CD4-positive, alpha-beta T cell treated with Interleukin-15 for 1 hour (primary cell): ENCODE data around the gene TIMELESS.
"Not testable (repeated sequence)": the region's sequence is repeated elsewhere in the genome, so short reads cannot be mapped to it uniquely, and the experiment has no call there.

ENCODE experiments used
- DNase-seq: peaks from one replicate; pipeline ENCODE4 v3.0.0-alpha.2; 2020

TIMELESS gene

DNA sequence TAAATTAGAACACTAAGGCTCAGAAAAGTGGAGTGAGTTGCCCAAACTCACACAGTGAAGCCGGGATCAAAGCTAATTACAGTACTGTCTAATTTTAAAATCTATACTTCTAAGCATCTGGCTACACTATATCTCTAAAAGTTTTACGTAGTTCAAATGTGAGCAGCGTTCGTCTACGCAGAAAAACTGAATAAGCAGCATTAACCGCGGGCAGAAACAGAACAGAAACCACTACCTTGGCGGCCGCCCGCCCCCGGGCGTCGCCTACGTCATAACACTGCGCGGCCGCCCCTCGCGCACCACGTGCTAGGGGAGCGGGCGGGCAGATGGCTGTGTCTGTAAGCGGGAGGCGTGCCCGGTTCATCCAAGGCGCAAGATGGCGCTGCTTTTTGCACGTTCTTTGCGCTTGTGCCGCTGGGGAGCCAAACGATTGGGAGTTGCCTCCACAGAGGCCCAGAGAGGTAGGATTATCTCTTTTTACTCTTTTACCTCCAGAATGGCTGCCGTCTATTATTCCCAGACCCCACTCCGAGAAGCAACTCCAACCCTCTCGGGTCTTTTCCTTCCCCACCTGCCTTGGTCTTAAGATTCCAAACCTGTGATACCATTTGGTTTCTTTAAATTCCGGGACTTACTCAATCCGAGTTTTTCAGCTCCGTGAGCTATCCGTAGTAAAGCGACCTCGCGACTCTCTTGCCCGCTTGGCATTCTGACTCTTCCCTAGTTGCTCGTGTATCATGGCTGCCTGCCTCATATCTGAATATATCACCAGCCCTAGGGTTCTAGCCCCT is 19.2 kb upstream of the TIMELESS start, which contains the start of gene SPRYD4:
Gene SPRYD4, plus strand, starts transcription at position 363 of the 791 bp plus-strand sequence. Its CDS starts 14 bp downstream, at position 377.
- DNase-seq = peak; percentile 95

DNA sequence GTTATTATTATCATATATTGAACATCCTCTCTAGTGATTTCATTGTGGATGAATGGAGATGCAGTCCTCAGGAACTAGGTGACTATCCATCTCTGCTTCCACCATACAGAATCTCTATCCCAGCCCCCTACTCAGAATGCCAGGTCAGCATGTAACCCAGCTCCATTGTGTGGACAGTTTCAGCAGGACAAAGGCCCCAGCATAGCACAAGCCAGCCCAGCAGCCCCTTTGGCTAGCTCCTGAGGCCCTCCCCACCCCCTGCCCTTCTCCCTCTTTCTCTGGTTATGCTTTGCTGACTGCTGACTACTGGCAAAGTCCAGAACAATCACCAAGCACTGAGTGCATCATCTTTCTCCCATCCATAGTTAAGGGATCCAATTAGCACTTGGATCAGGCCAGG is 13.3 kb upstream of the TIMELESS start:
- no peak for DNase-seq

DNA sequence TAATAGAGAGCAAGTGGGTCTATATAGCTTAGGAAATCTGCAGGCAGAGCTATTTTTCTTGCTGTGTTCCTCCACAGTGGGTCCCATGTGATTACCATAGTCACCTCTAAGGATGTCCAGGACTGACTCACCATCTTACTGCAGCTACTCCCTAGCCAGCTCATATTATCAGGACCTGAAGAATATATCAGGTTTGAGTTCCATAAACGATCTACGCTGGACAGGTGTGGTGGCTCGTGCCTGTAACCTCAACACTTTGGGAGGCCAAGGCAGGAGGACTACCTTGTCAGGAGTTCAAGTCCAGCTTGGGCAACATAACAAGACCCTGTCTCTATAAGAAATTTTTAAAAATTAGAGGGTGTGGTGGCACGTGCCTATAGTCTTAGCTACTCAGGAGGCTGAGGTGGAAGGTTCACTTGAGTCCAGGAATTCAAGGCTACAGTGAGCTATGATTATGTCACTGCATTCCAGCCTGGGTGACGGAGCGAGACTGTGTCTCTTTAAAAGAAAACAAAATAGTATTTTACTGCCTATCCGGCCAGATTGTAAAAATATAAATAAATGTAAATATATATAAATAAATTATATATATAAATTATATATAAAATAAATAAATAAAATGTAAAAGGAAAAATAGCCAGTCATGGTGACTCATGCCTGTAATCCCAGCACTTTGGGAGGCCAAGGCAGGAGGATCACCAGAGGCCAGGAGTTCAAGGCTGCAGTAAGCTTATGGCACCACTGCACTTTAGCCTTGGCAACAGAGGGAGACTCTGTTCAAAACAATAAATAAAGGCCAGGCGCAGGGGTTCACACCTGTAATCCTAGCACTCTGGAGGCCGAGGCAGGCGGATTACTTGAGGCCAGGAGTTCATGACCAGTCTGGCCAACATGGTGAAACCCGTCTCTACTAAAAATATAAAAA is 12.3 kb upstream of the TIMELESS start:
- DNase-seq = no peak

DNA sequence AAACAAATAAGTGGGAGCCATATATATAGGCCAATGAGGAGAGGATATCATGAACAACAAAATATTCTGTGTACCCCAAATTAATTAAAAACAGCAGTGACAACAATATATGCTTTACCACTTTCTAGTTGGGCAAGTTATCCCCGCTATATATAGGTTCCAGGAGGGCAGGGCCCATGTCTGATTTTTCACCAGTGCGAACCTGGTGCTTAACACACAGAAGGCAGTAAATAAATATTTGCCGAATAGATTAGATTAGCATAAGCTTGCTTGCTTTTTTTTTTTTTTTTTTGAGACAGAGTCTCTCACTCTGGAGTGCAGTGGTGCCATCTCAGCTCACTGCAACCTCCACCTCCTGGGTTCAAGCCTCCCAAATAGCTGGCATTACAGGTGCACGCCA is 8.6 kb upstream of the TIMELESS start:
- DNase-seq = no peak

DNA sequence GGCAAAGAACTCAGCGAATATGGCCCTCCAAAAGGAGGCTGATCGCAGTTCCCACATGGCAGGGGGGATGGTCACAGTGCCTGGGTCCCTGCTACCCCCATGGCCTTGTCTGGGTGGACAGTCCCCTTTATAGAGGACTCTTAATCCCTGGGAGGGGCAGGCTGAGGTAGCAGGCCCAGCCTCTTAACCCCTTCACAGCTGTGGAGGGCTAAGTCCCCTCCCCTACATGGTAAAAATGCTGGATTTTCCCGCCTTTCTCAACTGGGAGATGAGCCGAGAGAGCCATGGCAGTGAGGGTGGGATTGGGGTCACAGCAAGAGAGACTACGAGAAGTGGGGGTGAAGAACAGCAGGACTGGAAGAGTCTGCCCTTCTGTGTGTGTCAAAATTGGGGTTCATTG is 5.3 kb upstream of the TIMELESS start, which contains the start of gene MIP:
Gene MIP, minus strand, starts transcription at position 101 of the 400 bp plus-strand sequence. Its CDS starts 44 bp downstream, at position 57.
- DNase-seq = no peak

DNA sequence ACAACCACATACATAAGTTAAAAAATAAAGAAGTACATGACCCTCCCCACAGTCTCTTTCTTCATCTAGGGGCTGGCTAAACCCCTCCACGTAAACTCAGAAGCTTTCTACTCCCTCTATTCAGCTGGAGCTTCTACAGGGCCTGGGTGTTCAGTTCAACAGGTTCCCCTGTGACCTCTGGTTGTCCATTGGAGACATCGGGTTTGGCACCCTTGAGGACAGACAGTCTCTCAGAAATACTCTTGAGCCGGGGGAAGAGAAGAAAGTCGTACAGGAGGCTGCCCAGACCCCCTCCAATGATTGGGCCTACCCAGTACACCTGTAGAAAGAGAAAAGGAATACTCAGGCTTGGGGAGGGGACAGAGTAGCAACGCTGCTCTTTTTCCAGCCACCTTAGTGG is 1.9 kb upstream of the TIMELESS start:
- DNase-seq = no peak

DNA sequence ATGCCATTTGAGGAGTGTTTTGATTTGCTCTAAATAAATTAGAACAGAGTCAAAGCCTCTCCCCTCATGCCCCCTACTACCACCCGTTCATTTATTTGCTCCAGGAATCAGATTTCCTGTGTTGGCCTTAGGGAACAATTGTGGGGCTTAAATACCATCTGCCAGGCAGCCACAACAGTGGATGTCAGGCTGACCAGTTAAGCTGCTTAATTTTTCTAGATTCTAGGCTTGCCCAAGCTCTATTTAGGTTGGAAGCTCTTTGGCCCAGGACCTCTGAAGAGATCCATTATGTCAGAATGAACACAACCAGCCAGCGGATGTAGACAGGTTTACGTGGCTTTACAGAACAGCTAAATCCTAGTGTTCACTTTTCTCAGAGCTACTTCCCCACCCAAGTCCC is 1.0 kb upstream of the TIMELESS start:
- DNase-seq = no peak

DNA sequence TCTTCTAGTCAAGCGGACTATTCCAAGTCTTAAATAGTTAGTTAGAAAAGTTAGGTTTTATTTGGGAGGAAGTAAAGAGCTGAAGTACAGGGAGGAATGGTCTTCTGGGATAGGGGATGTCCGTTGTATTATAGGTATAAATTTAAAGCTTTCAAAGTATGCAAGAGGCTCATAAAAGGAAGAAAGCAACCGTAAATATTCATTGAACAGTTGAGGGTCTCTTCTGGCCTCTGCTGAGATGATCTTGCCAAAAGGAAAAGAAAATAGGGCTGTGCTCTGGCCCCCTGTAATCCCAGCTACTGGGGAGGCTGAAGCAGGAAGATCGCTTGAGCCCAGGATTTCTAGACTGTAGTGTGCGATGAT is 377 bp upstream of the TIMELESS start:
- DNase-seq = no peak

DNA sequence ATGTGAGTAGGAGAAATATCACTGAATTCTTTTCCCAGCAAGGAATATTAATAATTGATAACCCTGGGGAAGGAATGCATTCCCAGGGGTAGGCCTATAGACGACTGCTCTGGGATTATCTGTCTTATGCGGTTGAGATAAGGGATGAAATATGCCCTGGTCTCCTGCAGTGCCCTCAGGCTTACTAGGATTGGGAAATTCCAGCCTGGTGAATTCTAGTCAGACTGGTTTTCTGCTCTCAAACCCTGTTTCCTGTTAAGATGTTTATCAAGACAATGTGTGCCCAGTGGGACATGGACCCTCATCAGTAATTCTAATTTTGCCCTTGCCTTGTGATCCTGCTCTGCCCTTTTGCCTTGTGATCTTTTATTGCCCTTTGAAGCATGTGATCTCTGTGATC is 6.0 kb downstream of the TIMELESS start:
- not testable (repeated sequence) for DNase-seq

DNA sequence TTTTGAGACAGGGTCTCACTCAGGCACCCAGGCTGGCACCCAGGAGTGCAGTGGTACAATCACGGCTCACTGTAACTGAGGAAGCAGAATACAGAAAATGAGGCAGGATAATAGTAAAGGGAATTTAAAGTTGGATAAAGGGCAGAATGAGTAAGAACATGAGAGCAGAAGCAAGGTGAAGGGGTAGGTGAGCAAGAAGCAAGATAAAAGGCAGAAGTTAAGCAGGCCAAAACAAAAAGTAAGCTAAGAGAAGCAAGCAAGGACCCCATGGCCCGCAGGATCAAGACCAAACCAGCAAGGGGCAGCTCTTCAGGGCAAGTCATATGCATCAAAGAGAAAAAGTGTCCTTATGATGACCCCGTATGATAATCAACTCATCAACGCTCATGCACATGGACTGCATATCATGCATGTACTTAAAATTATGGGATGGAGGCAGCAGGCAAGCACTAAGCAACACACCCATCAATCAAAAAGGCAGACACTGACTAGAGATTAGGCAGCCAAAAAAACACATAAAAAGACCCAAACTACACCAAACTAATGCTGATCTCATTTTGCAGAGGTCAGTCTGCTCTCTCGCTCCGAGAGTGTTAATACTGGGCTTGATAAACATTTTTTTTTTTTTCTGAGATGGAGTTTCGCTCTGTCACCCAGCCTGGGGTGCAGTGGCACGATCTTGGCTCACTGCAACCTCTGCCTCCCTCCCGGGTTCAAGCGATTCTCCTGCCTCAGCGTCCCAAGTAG is 11.6 kb downstream of the TIMELESS start:
- DNase-seq = no peak

DNA sequence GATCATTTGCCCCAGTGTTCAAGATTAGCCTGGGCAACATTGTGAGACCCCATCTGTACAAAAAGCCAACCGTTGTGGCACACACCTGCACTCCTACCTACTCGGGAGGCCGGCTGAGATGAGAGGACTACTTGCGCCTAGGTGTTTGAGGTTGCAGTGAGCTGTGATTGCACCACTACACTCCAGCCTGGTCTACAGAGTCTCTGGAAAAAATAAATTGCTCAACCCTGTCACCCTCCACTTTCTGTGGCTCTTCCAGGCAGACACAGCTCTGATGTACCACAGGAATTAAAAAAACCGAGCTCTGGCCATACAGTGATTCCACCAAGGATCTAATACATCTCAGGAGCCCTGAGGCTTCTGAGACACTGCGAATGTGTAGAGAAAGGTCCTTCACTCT is 14.4 kb downstream of the TIMELESS start:
- no peak for DNase-seq

DNA sequence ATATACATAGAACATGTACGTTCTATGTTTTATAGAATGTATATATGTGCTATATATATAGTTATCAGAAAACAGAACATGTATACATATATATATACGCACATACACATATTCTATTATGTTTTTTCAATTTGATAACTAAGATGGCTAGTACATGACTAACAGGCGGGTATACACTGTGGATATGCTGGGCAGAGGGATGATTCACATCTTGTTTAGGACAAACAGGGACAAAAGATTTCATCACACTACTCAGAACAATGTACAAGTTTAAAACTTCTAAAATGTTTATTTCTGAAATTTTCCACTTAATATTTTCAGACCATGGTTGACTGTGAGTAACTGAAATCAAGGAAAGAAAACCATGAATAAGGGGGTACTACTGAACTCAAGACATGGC is 17.4 kb downstream of the TIMELESS start:
- DNase-seq = no peak

DNA sequence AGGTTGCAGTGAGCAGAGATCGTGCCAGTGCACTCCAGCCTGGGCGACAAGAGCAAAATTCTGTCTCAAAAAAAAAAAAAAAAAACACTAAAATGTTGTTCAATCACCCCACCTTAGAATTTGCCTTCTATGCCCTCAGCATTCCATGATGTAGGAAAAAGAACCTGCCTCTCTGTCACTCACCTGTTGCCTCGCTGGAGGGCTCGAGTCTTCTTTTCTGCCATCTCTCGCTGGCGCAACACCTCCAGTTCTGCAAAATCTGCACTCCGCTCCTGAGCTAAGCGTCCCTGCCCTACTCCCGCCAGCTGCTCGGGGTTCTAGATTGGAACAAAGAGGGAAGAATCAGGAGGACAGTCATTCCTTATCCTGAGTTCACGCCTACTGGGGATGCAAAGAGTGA is 17.9 kb downstream of the TIMELESS start:
- DNase-seq = no peak

DNA sequence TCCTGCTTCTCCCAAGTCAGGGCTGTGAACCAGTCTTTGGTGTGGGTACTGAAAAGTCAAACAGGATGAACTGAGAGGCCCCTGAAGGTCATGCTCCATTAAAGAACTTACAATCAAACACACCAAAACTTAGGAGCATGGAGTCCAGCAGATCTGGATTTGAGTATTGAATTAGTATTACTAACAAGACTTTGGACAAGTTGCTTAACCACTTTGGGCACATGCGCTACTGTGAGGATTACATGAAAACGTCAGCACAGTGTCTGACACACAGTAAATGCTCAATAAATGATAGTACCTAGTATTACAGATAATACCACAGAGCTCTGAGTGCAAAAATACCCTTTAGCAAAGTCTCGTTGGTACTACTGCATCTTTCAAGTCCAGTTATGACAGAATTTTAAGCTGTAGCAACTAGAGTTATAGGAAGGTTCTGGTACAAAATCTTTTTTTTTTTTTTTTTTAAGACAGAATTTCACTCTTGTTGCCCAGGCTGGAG is 23.2 kb downstream of the TIMELESS start:
- no peak for DNase-seq

DNA sequence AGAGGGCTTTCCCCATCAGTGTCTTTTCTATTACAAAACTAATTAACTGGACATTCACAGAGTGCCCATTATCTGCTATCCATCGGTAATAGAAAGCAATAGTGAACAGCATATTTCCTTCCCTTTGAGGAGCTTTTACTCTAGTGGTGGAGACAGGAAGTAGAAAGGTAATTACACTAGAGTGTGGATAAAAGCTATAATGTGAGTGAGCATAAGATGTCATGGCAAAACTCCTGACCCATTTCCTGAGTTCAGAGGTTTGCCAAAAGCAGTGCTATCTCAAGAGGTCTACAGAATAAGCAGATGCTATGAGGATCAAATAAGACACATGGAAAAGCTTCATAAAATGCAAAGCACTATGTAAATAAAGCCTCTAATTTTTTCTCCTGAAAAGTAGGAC is 24.0 kb downstream of the TIMELESS start:
- DNase-seq = no peak

DNA sequence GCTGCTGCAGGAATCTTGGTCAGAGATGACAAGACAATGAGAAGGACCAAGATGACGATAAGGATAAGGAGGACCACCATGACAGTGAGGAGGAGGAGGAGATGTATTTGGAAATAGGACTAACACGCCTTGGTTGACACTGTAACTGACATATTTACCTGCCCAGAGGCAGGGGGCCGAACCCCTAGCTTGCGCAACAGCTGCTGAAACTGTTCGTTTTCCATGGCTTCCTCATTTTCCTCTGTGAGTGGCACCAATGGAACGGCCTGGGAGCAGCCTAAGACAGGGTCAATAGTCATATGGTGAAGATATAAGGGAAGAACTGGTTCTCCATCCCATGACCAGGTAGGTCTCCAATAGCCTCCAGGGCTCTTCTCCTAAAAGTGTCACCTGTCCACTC is 28.8 kb downstream of the TIMELESS start:
- DNase-seq = no peak

DNA sequence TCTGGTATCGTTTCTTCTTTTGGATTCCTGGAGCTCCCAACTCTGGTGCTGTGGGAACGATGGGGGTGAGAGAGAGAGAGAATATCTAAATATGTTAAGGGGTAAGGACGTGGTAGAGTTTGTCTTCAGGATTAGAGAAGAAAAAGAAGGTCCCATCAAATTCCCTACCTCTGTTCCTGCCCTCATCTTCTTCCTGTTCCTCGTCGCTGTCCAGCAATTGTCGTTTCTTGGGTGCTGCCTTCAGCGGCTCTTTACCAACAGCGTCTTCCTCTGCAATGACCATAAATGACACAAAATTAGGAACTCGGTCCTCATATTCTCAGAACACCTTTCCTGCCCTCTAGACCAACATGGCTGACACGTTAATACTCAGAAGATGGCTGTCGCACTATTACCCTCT is 31.5 kb downstream of the TIMELESS start:
- DNase-seq = no peak

DNA sequence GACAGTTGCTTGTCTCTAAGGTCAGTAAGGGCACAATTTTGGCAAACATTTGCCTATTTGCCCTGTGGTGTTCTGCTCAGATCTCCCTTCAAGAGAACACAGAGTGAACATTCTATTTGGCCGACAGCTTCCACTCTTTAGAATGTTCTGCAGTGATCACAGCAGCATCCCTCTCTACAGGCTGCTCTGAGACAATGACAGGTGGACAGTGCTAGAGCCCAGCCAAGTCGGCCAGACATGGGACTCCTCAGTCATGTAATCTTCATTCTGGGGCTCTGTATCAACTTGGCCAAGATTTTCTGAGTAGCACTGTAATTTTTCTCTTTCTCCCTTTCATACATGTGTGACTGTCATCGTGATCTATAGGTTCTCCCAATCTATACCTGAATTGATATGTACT is 34.8 kb downstream of the TIMELESS start:
- no peak for DNase-seq

DNA sequence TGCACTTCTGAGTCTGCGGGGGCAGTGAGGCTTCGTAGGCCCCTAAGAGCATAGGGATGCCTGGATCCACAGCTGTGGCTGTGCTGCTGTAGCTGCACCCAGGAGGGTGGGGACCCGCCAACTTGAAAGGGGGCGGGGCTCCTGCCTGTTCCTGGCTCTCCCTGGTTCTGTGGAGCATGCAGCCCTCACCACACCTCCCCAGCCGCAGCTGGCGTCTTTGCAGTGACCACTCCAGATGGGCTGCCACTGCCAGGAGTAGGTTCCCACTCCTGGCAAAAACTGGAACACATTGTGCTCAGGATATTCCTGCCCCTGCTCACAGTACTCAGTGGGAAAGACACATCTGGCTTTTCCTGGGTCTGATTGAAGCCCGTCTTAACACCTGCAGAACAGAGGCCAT is 35.8 kb downstream of the TIMELESS start:
- DNase-seq = no peak

DNA sequence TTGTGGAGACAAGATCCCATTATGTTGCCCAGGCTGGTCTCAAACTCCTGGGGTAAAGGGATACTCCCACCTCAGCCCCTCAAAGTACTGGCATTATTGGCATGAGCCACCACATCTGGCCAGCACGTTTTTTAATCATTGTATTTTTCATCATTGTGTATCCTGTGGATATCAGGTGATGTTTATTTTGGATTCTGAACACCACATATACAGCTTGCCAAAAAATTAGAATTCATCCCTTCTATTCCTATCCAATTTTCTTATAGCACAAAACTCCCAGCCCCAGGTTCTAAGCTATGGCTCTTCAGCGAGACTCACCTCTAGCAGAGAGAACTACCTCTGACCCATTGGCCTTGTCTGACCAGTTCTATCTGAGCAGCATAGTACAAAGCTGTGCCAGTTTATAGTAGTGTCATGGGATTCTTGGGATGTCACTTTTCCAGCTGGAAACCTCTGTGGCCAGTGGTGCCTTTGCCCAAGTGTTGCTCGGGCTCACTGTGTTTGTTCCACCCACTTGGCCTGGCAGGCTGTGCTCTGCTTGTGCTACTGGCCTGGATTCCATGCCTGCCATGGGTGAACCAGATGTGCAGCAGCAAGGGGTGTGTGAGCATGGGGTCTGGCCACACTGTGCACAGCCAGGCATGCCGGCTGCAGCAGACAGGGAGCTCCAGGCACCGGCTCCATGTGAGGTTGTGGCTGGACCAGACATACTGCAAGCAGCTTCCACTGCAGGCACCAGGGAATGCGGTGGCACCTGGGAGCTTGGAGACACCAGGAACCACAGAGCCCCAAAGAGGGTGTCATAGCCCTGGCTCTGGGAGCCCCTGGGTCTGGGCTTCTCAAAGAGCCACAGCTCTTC is 37.2 kb downstream of the TIMELESS start:
- no peak for DNase-seq

DNA sequence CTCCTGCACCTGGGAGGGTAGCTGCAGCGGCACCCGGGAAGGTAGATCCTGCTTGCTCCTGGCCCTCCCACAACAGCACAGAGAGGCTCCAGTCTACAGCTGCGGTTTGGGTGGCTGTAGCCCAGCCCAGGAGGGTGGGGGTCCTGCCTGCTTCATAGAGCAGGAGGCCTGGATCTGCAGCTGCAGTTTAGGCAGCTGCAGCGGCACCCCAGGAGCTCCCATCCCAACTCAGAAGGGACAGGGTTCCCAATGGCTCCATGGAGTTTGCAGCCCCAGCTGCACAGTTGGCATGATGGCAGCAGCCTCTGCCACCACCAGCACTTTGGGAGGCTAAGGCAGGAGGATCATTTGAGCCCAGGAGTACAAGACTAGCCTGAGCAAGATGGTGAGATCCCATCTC is 38.5 kb downstream of the TIMELESS start:
- DNase-seq = no peak

DNA sequence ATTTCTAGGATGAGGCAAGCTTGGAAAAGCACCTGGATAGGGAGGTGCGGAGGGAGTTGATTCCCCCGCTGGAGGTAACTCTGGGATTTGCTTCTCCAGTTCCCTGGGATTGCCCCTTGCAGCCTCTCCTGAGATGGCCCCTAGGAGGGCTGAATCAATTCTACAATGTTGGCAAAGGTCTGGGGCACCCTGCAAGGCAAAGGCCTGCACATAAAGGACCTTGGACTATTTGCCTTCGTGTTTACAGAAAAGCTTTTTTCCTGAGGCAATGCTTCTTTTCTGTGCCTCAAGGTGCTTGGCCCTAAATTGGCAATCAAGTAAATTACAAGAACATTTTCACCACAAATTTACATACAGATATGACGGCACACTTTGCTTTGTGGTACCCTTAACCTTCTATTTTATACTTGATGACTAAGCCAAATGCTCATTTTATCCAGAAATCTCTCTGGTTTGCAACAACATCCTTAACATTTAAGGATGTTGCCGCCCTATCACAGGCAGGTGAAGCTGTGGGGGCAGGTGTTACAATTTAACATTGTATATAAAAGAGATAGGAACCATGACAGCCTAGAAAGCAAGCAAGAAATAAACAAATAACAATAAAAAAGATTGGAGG is 40.3 kb downstream of the TIMELESS start:
- no peak for DNase-seq
